GM21737 (cell line): ENCODE measurements around the gene PIAS1.
"Not testable (repeated sequence)": the region's sequence is repeated elsewhere in the genome, so short reads cannot be mapped to it uniquely, and the experiment has no call there.

Experiments used
- ATAC-seq: cut with Tn5 transposase; IDR thresholded peaks from one replicate; pipeline ENCODE4 v1.9.1; 2021; ENCODE audit warnings: mild to moderate bottlenecking, moderate library complexity; ENCODE audit not compliant: unreplicated experiment

Gene PIAS1

GRCh38 chr15:68213991-68214837 lies 160.1 kb downstream of the PIAS1 start:
- no peak for ATAC-seq

GRCh38 chr15:68214838-68215254 lies 160.7 kb downstream of the PIAS1 start:
- ATAC-seq = no peak

GRCh38 chr15:68217341-68217740 lies 163.2 kb downstream of the PIAS1 start:
- ATAC-seq = no peak

- ATAC-seq = no peak
Observed at GRCh38 chr15:68218331-68218730, 164.2 kb downstream of the PIAS1 start.

GRCh38 chr15:68218847-68219798 lies 165.0 kb downstream of the PIAS1 start:
- no peak for ATAC-seq

GRCh38 chr15:68220489-68220888 lies 166.4 kb downstream of the PIAS1 start:
- no peak for ATAC-seq

GRCh38 chr15:68220967-68221366 lies 166.9 kb downstream of the PIAS1 start:
- no peak for ATAC-seq

- not testable (repeated sequence) for ATAC-seq
Observed at GRCh38 chr15:68221530-68222431, 167.7 kb downstream of the PIAS1 start.

GRCh38 chr15:68222432-68222743 lies 168.3 kb downstream of the PIAS1 start:
- not testable (repeated sequence) for ATAC-seq

GRCh38 chr15:68223171-68223570 lies 169.1 kb downstream of the PIAS1 start:
- ATAC-seq = no peak

- no peak for ATAC-seq
Observed at GRCh38 chr15:68224108-68224507, 170.0 kb downstream of the PIAS1 start.

GRCh38 chr15:68224546-68225250 lies 170.6 kb downstream of the PIAS1 start:
- ATAC-seq = no peak

- ATAC-seq = not testable (repeated sequence)
Observed at GRCh38 chr15:68225442-68225841, 171.3 kb downstream of the PIAS1 start.

GRCh38 chr15:68227643-68228142 lies 173.6 kb downstream of the PIAS1 start:
- no peak for ATAC-seq

- no peak for ATAC-seq
Observed at GRCh38 chr15:68228143-68228970, 174.2 kb downstream of the PIAS1 start.

GRCh38 chr15:68228971-68229385 lies 174.9 kb downstream of the PIAS1 start:
- ATAC-seq = peak; percentile 1

- ATAC-seq = peak; percentile 73
Observed at GRCh38 chr15:68229386-68230156, 175.5 kb downstream of the PIAS1 start, which contains the start of gene CLN6. Gene CLN6 (minus strand): TSS chr15:68229728. CDS start chr15:68229584, 144 bp downstream.
